Right lobe of liver (tissue), 4 donors: ENCODE data around the gene TMEM201.

Source experiments
- CTCF ChIP-seq, 4 donors: fragments of 200-600 bp in 3 of 4; fragments of 450-650 bp in 1 of 4; IDR thresholded peaks; one replicate each; pipeline versions ENCODE4 v1.5.1 to v1.8.0; 2016 to 2022; ENCODE audit warnings: antibody characterized with exemption in 4 of 4, mild to moderate bottlenecking in 2 of 4
- POLR2A ChIP-seq: fragments of 450-650 bp; IDR thresholded peaks from one replicate; pipeline ENCODE4 v1.6.1; 2017; ENCODE audit warnings: antibody characterized with exemption, mild to moderate bottlenecking
- donor health status: DM: no; HTN: no; CAD: no.
- donor health status: DM: no; HTN: no; CAD: no.
- donor health status: DM: no; HTN: yes; CAD: no.

- no peak for TF ChIP-seq CTCF (IDR thresholded peaks at IDR 0.05)
- TF ChIP-seq POLR2A = no peak
Observed at GRCh38 chr1:9631613-9632012, 42.9 kb downstream of the TMEM201 start.
